Gastroesophageal sphincter (tissue), 3 donors: ENCODE results near the gene RNF7.

Experiments used
- CTCF ChIP-seq, 4 experiments: fragments of 200-600 bp in 2 of 4; fragments of 450-650 bp in 2 of 4; sonication (generic) in 1 of 4; IDR thresholded peaks; one replicate each; pipeline ENCODE4 v1.5.1; 2017 to 2019; ENCODE audit warnings: antibody characterized with exemption in 4 of 4, mild to moderate bottlenecking in 2 of 4, moderate library complexity in 2 of 4
- POLR2AphosphoS5 ChIP-seq: sonication (generic); formaldehyde crosslinking; IDR thresholded peaks from one replicate; pipeline ENCODE4 v1.6.1; 2017; ENCODE audit warnings: antibody characterized with exemption

- TF ChIP-seq CTCF (IDR thresholded peaks at IDR 0.05) (no peak), POLR2AphosphoS5 (no peak)
Measured at GRCh38 chr3:141690431-141691072, 47.5 kb upstream of the RNF7 start.
